ENCODE measurements around the gene KLRC4. TPM values are rescaled to one million over a fixed set of nuclear protein-coding genes. Genes with fewer than 3 reads are reported as not detected.

Gene KLRC4
- total RNA-seq, 1 experiment from 2014 or later, result not detected

- no TSS peak for BruUV-seq (replicated peaks)
- Histone ChIP-seq H3K36me3 (ENCODE audit: low read depth, low read length) (no peaks in the 10 kb centered on the region), H3F3A (ENCODE audit: low read length, unreplicated experiment) (no peaks in the 10 kb centered on the region), H3K27me3 (ENCODE audit: low read length) (no peaks in the 10 kb centered on the region), H3K79me2 (ENCODE audit: low read length) (no peaks in the 10 kb centered on the region), H3K9me2 (replicated peaks; ENCODE audit: low read length) (no peaks in the 10 kb centered on the region), H3K27ac (ENCODE audit: low read length) (no peak overlapping the region), H3K9ac (ENCODE audit: low read length) (no peak overlapping the region), H2AFZ (ENCODE audit: low read length) (no peak overlapping the region), H3K4me3 (ENCODE audit: low read length) (no peak overlapping the region), H3K4me2 (ENCODE audit: low read length) (no peak overlapping the region), H3K9me3 (ENCODE audit: low read length) (no peaks in the 10 kb centered on the region), H3K4me1 (ENCODE audit: insufficient read depth, low read length) (peaks cover 3% of the 10 kb centered on the region; the same call in 1 of the 2 replicates), H4K20me1 (ENCODE audit: low read length) (no peaks in the 10 kb centered on the region)
- no peak for DNase-seq
- intact Hi-C loops (cut with micrococcal nuclease), result no loop called here
- CTCF ChIA-PET, result no interaction called here
- ATAC-seq, result no peak
- TF ChIP-seq CTCF (conservative IDR thresholded peaks at IDR 0.05; ENCODE audit: low read depth, low read length), result no peak
- TF ChIP-seq EZH2phosphoT487 (IDR thresholded peaks at IDR 0.05; ENCODE audit: borderline replicate concordance, low read length), result no peak
- TF ChIP-seq EZH2 (IDR thresholded peaks at IDR 0.05; ENCODE audit: low read length, unreplicated experiment), result no peak
- POLR2A ChIA-PET (ENCODE audit: unreplicated experiment), result no interaction called here
These were observed 715 bp downstream of the KLRC4 start for GRCh38 chr12:10408842-10409241.

GRCh38 chr12:10406725-10407124, 2.8 kb downstream of the KLRC4 start:
- ATAC-seq (no peak), DNase-seq (no peak)
- Histone ChIP-seq H3K27me3 (ENCODE audit: low read length) (no peaks in the 10 kb centered on the region), H3K4me1 (ENCODE audit: insufficient read depth, low read length) (peaks cover 3% of the 10 kb centered on the region; the same call in 1 of the 2 replicates), H3K4me2 (ENCODE audit: low read length) (no peak overlapping the region), H3K79me2 (ENCODE audit: low read length) (no peaks in the 10 kb centered on the region), H3K4me3 (ENCODE audit: low read length) (no peak overlapping the region), H3K9me2 (replicated peaks; ENCODE audit: low read length) (no peaks in the 10 kb centered on the region), H3K27ac (ENCODE audit: low read length) (no peak overlapping the region), H2AFZ (ENCODE audit: low read length) (no peak overlapping the region), H3K9ac (ENCODE audit: low read length) (no peak overlapping the region), H4K20me1 (ENCODE audit: low read length) (no peaks in the 10 kb centered on the region), H3F3A (ENCODE audit: low read length, unreplicated experiment) (no peaks in the 10 kb centered on the region), H3K36me3 (ENCODE audit: low read depth, low read length) (no peaks in the 10 kb centered on the region), H3K9me3 (ENCODE audit: low read length) (no peaks in the 10 kb centered on the region)
- TF ChIP-seq CTCF (conservative IDR thresholded peaks at IDR 0.05; ENCODE audit: low read depth, low read length) (no peak), EZH2phosphoT487 (IDR thresholded peaks at IDR 0.05; ENCODE audit: borderline replicate concordance, low read length) (no peak), EZH2 (IDR thresholded peaks at IDR 0.05; ENCODE audit: low read length, unreplicated experiment) (no peak)
- ChIA-PET CTCF (no interaction called here), POLR2A (ENCODE audit: unreplicated experiment) (no interaction called here)
- BruUV-seq (replicated peaks), result no TSS peak
- intact Hi-C loops (cut with micrococcal nuclease), result no loop called here

DNA sequence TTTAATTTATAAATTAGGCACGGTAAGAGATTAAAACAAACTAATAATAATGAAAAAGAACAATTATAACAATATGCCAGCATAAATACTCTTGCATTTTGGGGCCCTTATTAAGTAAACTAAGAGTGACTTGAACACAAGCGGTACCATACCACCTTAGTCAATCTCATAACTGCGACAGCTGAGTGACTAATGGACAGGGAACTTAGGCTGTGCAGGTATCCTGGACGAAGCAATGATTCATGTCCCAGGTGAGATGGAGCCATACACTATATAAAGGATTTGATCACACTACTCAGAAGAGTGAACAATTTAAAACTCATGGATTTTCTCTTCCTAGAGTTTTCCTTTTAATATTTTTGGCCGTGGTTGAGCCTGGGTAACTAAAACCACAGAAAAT, 4.3 kb downstream of the KLRC4 start:
- TF ChIP-seq CTCF (conservative IDR thresholded peaks at IDR 0.05; ENCODE audit: low read depth, low read length) (no peak), EZH2 (IDR thresholded peaks at IDR 0.05; ENCODE audit: low read length, unreplicated experiment) (no peak), EZH2phosphoT487 (IDR thresholded peaks at IDR 0.05; ENCODE audit: borderline replicate concordance, low read length) (no peak)
- BruUV-seq (replicated peaks), result no TSS peak
- H3K4me1 ChIP-seq (ENCODE audit: insufficient read depth, low read length), result peaks cover 3% of the 10 kb centered on the region; the same call in 1 of the 2 replicates
- H3K9me2 ChIP-seq (replicated peaks; ENCODE audit: low read length), result no peaks in the 10 kb centered on the region
- ChIA-PET POLR2A (ENCODE audit: unreplicated experiment) (no interaction called here), CTCF (no interaction called here)
- no peak overlapping the region for H3K27ac ChIP-seq (ENCODE audit: low read length)
- H3K4me2 ChIP-seq (ENCODE audit: low read length), result no peak overlapping the region
- H3K27me3 ChIP-seq (ENCODE audit: low read length), result no peaks in the 10 kb centered on the region
- no peak overlapping the region for H3K4me3 ChIP-seq (ENCODE audit: low read length)
- no peaks in the 10 kb centered on the region for H3K36me3 ChIP-seq (ENCODE audit: low read depth, low read length)
- peak; percentile 68 for DNase-seq
- 0 out of 2 replicates have a peak, but pooled peaks have one; percentile 33 for ATAC-seq
- intact Hi-C loops (cut with micrococcal nuclease), result no loop called here
- no peaks in the 10 kb centered on the region for H4K20me1 ChIP-seq (ENCODE audit: low read length)
- no peaks in the 10 kb centered on the region for H3F3A ChIP-seq (ENCODE audit: low read length, unreplicated experiment)
- H3K9me3 ChIP-seq (ENCODE audit: low read length), result no peaks in the 10 kb centered on the region
- H3K79me2 ChIP-seq (ENCODE audit: low read length), result no peaks in the 10 kb centered on the region
- no peak overlapping the region for H2AFZ ChIP-seq (ENCODE audit: low read length)
- no peak overlapping the region for H3K9ac ChIP-seq (ENCODE audit: low read length)

Measured in PC-3 (cell line).